ENCODE measurements around the gene ISOC1. TPM values are rescaled to one million over a fixed set of nuclear protein-coding genes. Genes with fewer than 3 reads are reported as not detected.

The ISOC1 gene
- total RNA-seq, 1 donor from 2014 or later: 5.1 TPM

DNA sequence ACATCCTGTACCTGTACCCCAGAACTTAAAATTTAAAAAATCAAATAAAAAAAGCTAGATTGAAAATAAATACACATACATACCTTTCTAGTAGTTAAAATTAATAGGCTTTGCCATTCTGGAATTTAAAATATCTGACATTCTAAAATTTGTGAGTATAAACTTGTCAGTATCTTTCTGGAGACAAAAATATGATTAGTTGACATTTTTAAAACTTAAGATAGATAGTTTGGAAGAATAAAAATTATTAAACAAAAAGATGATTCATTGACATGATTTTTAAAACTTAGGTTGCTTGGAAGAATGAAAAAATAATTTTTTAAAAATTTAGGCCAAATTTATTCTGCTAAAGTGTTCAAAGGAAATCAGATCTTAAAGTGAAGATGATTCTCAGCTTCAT lies 43.1 kb downstream of the ISOC1 start:
- intact Hi-C loops (cut with DNase I): no loop called here
- Histone ChIP-seq H3K9me3 (no peaks in the 10 kb centered on the region), H3K27ac (no peak overlapping the region), H3K36me3 (no peaks in the 10 kb centered on the region), H3K4me3 (no peak overlapping the region), H3K4me1 (no peaks in the 10 kb centered on the region), H3K27me3 (no peaks in the 10 kb centered on the region)
- TF ChIP-seq, protein P1, sequence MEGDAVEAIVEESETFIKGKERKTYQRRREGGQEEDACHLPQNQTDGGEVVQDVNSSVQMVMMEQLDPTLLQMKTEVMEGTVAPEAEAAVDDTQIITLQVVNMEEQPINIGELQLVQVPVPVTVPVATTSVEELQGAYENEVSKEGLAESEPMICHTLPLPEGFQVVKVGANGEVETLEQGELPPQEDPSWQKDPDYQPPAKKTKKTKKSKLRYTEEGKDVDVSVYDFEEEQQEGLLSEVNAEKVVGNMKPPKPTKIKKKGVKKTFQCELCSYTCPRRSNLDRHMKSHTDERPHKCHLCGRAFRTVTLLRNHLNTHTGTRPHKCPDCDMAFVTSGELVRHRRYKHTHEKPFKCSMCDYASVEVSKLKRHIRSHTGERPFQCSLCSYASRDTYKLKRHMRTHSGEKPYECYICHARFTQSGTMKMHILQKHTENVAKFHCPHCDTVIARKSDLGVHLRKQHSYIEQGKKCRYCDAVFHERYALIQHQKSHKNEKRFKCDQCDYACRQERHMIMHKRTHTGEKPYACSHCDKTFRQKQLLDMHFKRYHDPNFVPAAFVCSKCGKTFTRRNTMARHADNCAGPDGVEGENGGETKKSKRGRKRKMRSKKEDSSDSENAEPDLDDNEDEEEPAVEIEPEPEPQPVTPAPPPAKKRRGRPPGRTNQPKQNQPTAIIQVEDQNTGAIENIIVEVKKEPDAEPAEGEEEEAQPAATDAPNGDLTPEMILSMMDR (IDR thresholded peaks at IDR 0.05): no peak
- no peak for DNase-seq (ENCODE audit: low spot score in 2 of 2)

DNA sequence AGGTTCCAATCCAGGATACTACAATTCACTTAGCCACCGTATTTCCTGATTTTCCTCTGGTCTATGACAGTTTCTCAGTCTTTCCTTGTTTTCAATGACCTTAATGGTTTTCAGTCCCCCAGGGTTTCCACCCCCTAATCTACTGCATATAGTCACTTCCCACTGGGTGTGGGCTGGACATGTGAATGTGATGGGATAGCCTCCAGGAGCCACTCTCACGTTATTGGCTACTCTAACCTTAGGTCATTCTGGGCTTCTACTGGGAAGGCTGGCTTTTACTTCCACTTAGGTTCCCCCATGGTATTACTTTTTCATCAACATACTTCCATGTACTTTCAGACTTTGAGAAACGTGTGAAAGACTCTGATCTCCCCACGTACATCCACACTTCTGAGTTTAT lies 46.5 kb downstream of the ISOC1 start:
- Histone ChIP-seq H3K27ac (no peak overlapping the region), H3K4me3 (no peak overlapping the region), H3K27me3 (no peaks in the 10 kb centered on the region), H3K4me1 (no peaks in the 10 kb centered on the region), H3K9me3 (no peaks in the 10 kb centered on the region), H3K36me3 (no peaks in the 10 kb centered on the region)
- TF ChIP-seq, protein P1 (IDR thresholded peaks at IDR 0.05): no peak
- no peak for DNase-seq (ENCODE audit: low spot score in 2 of 2)
- intact Hi-C loops (cut with DNase I): no loop called here

DNA sequence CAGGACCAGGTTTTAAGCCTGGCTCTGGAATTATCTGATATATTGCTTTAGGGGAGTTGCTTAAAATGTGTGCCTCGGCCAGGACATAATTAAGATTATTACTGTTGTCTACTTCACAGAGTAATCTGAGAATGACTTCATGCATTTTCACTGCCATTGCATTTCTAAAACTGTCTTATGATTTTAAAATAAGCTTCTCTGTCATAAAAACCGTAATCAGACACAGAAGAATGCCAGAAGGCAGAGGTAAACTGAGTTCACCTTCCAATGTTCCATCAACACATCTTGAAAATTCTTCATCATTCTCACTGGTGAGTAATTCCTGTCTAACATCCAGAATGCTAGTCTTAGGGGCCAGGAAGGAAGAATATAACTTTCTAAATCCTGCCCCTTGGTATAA lies 47.1 kb downstream of the ISOC1 start:
- no peak for DNase-seq (ENCODE audit: low spot score in 2 of 2)
- Histone ChIP-seq H3K4me3 (no peak overlapping the region), H3K27ac (no peak overlapping the region), H3K9me3 (no peaks in the 10 kb centered on the region), H3K27me3 (no peaks in the 10 kb centered on the region), H3K36me3 (no peaks in the 10 kb centered on the region), H3K4me1 (no peaks in the 10 kb centered on the region)
- intact Hi-C loops (cut with DNase I): no loop called here
- TF ChIP-seq, protein P1 (IDR thresholded peaks at IDR 0.05): no peak

GRCh38 chr5:129155876-129156275 lies 61.3 kb downstream of the ISOC1 start:
- TF ChIP-seq, protein P1 (IDR thresholded peaks at IDR 0.05): no peak
- intact Hi-C loops (cut with DNase I): no loop called here

DNA sequence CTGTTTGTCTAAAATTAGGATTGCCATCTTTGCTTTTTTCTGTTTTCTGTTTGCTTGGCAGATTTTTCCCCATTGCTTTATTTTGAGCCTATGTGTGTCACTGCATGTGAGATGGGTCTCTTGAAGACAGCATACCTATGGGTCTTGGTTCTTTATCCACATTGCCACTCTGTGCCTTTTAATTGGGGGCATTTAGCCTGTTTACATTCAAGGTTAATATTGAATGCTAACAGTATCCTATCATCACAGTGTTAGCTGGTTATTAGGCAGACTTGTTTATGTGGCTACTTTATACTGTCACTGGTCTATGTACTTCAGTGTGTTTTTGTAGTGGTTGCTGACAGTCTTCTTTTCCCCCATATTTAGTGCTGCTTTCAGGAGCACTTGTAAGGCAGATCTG lies 67.3 kb downstream of the ISOC1 start:
- H3K4me3 ChIP-seq: no peak overlapping the region
- no peak overlapping the region for H3K27ac ChIP-seq
- TF ChIP-seq, protein P1 (IDR thresholded peaks at IDR 0.05): no peak
- peaks cover 0 to 7% of the 10 kb centered on the region in 2 donors for H3K9me3 ChIP-seq
- H3K4me1 ChIP-seq: no peaks in the 10 kb centered on the region
- no peaks in the 10 kb centered on the region for H3K27me3 ChIP-seq
- intact Hi-C loops (cut with DNase I): no loop called here
- no peaks in the 10 kb centered on the region for H3K36me3 ChIP-seq
- no peak for DNase-seq (ENCODE audit: low spot score in 2 of 2)

More at GRCh38 chr5:129155876-129156275, 61.3 kb downstream of the ISOC1 start:
- peaks cover 0 to 8% of the 10 kb centered on the region in 2 donors for H3K9me3 ChIP-seq
- no peaks in the 10 kb centered on the region for H3K27me3 ChIP-seq
- no peak overlapping the region for H3K27ac ChIP-seq
- H3K4me1 ChIP-seq: no peaks in the 10 kb centered on the region
- H3K36me3 ChIP-seq: no peaks in the 10 kb centered on the region
- H3K4me3 ChIP-seq: no peak overlapping the region
- DNase-seq (ENCODE audit: low spot score in 2 of 2): no peak

Other genes with a start within 250 kb of the ISOC1 start
- gene SLC27A6, start 129.3 kb upstream of the ISOC1 start, total RNA-seq: 0.43 TPM

Data from ascending aorta (tissue), 2 donors.